Lung (tissue), 12 donors: ENCODE measurements around the gene HOXB8. TPM values are rescaled to one million over a fixed set of nuclear protein-coding genes. Genes with fewer than 3 reads are reported as not detected.
A peak's percentile ranks its signal among the peaks of the same experiment; 100 is the strongest.

ENCODE experiments used
- ATAC-seq: fragments of 200-7000 bp; cut with Tn5 transposase; one replicate; pipeline ENCODE4 v1.9.1; 2020; ENCODE audit warnings: moderate number of reproducible peaks; ENCODE audit not compliant: insufficient read depth, low FRiP score
- DNase-seq, 3 donors: peaks; one replicate each; pipeline ENCODE4 v3.0.0-alpha.2; 2013 to 2017
- H3K27ac ChIP-seq, 2 donors: one replicate each; pipeline ENCODE4 v1.5.1; 2013; ENCODE audit warnings: mild to moderate bottlenecking in 2 of 2, moderate library complexity in 2 of 2, control low read depth in 1 of 2, inconsistent platforms in 1 of 2, low read depth in 1 of 2, low read length in 1 of 2
- H3K27me3 ChIP-seq, 3 donors: one replicate each; pipeline ENCODE4 v1.5.1; 2013; ENCODE audit warnings: low read length in 2 of 3; ENCODE audit not compliant: control insufficient read depth in 3 of 3, insufficient read depth in 3 of 3
- H3K36me3 ChIP-seq, 4 donors: one replicate each; pipeline ENCODE4 v1.5.1; 2013; ENCODE audit warnings: low read length in 4 of 4, mild to moderate bottlenecking in 1 of 4, moderate library complexity in 1 of 4; ENCODE audit not compliant: control insufficient read depth in 4 of 4, insufficient read depth in 4 of 4
- H3K4me1 ChIP-seq, 5 donors: one replicate each; pipeline ENCODE4 v1.5.1; 2013; ENCODE audit warnings: low read length in 5 of 5, mild to moderate bottlenecking in 2 of 5, moderate library complexity in 1 of 5; ENCODE audit not compliant: control insufficient read depth in 5 of 5, insufficient read depth in 5 of 5
- H3K4me3 ChIP-seq: one replicate; pipeline ENCODE4 v1.5.1; 2013; ENCODE audit warnings: mild to moderate bottlenecking, control low read depth, moderate library complexity
- H3K9ac ChIP-seq, 2 donors: one replicate each; pipeline ENCODE4 v1.5.1; 2013; ENCODE audit warnings: low read length in 2 of 2, control low read depth in 1 of 2; ENCODE audit not compliant: insufficient read depth in 1 of 2
- H3K9me3 ChIP-seq, 4 donors: one replicate each; pipeline ENCODE4 v1.5.1; 2013; ENCODE audit warnings: low read length in 3 of 4, mild to moderate bottlenecking in 1 of 4, moderate library complexity in 1 of 4; ENCODE audit not compliant: control insufficient read depth in 4 of 4, insufficient read depth in 3 of 4
- CTCF ChIP-seq: IDR thresholded peaks from 2 replicates; pipeline ENCODE4 v1.5.1; 2012; ENCODE audit warnings: mild to moderate bottlenecking; ENCODE audit errors: control extremely low read depth, extremely low read depth
- WGBS, 2 donors: extraction: QIAGEN DNeasy Blood & Tissue Kit; methylation state at CpG; one replicate each; pipeline ENCODE4 v1.1.7; 2013; 5-methylcytosine and 5-hydroxymethylcytosine counted together
- polyA plus RNA-seq, 2 donors: library from polyadenylated mRNA; stranded (reverse); fragments of 200-250 nt; gene quantifications; one replicate each; pipeline ENCODE4 v1.2.1, GENCODE V29; 2013
- total RNA-seq, 2 donors: library from RNA; depleted of rRNA in 1 of 2; stranded (reverse); fragments of >200 nt in 1 of 2; gene quantifications; one replicate each; pipeline ENCODE4 v1.2.1, GENCODE V29; 2014 to 2021
- donor health status: control.
- donor health status: control.
- donor health status: Bipolar disorder and iron deficiency.
- donor health status: healthy.
- donor health status: DM: yes; HTN: yes; CAD: no.

HOXB8 gene
- total and polyA plus RNA-seq, 4 donors: 0.08 to 0.31 (median 0.10) TPM; not detected in 1

- TF ChIP-seq CTCF: no peak
- peaks cover 0 to 3% (median 0%) of the 10 kb centered on the region in 4 donors for H3K9me3 ChIP-seq
- 16 to 27% methylated on average over 59 to 73 of the region's 73 CpGs for WGBS, 2 donors
- peaks cover 0 to 83% (median 21%) of the 10 kb centered on the region in 5 donors for H3K4me1 ChIP-seq
- DNase-seq: peak in 1 of 3 donors; percentile 62
- H3K27ac ChIP-seq: peak overlapping the region in 1 of 2 donors; percentile 76
- peaks cover 4 to 59% (median 4%) of the 10 kb centered on the region in 3 donors for H3K27me3 ChIP-seq
- H3K9ac ChIP-seq: peak overlapping the region; percentile 39 to 96
- H3K4me3 ChIP-seq: no peak overlapping the region
- peaks cover 0 to 25% (median 6%) of the 10 kb centered on the region in 4 donors for H3K36me3 ChIP-seq
- ATAC-seq: no peak
Measured at GRCh38 chr17:48564188-48565021, 50.7 kb downstream of the HOXB8 start.

- Histone ChIP-seq H3K4me3 (no peak overlapping the region), H3K36me3 (peaks cover 0 to 25% (median 8%) of the 10 kb centered on the region in 4 donors), H3K9me3 (peaks cover 0 to 3% (median 0%) of the 10 kb centered on the region in 4 donors), H3K27ac (peak overlapping the region in 1 of 2 donors; percentile 13), H3K9ac (peak overlapping the region; percentile 39 to 95), H3K27me3 (peaks cover 4 to 62% (median 7%) of the 10 kb centered on the region in 3 donors), H3K4me1 (peaks cover 0 to 86% (median 21%) of the 10 kb centered on the region in 5 donors)
- no peak for TF ChIP-seq CTCF
- no peak for ATAC-seq
- DNase-seq: no peak
- WGBS, 2 donors: 45 to 66% methylated on average over 10 of the region's 10 CpGs
Measured at GRCh38 chr17:48563867-48564187, 51.3 kb downstream of the HOXB8 start.

- no peak for TF ChIP-seq CTCF
- Histone ChIP-seq H3K4me3 (no peak overlapping the region), H3K4me1 (peaks cover 0 to 90% (median 21%) of the 10 kb centered on the region in 5 donors), H3K9ac (peak overlapping the region; percentile 39 to 95), H3K36me3 (peaks cover 0 to 25% (median 8%) of the 10 kb centered on the region in 4 donors), H3K27me3 (peaks cover 4 to 61% (median 7%) of the 10 kb centered on the region in 3 donors), H3K9me3 (peaks cover 0 to 3% (median 0%) of the 10 kb centered on the region in 4 donors), H3K27ac (peak overlapping the region in 1 of 2 donors; percentile 13)
- DNase-seq (peak in 1 of 3 donors; percentile 62), ATAC-seq (no peak)
- WGBS, 2 donors: 64 to 76% methylated on average over 6 of the region's 6 CpGs
Measured at GRCh38 chr17:48563385-48563838, 51.7 kb downstream of the HOXB8 start.
